IPS-15b (cell line): ENCODE measurements around the gene CAMK1D.

Source experiments
- H3K27me3 ChIP-seq: one replicate; pipeline ENCODE4 v1.6.1; 2013; ENCODE audit warnings: low read length; ENCODE audit not compliant: control insufficient read depth, insufficient read depth
- H3K36me3 ChIP-seq: one replicate; pipeline ENCODE4 v1.6.1; 2013; ENCODE audit warnings: low read length; ENCODE audit not compliant: control insufficient read depth, insufficient read depth
- H3K4me1 ChIP-seq: one replicate; pipeline ENCODE4 v1.6.1; 2013; ENCODE audit warnings: mild to moderate bottlenecking, low read length; ENCODE audit not compliant: control insufficient read depth, insufficient read depth
- H3K4me3 ChIP-seq: one replicate; pipeline ENCODE4 v1.5.1; 2013; ENCODE audit warnings: low read depth, low read length
- H3K9ac ChIP-seq: one replicate; pipeline ENCODE4 v1.6.1; 2013; ENCODE audit warnings: low read depth, mild to moderate bottlenecking, low read length
- H3K9me3 ChIP-seq: one replicate; pipeline ENCODE4 v1.6.1; 2013; ENCODE audit warnings: mild to moderate bottlenecking, low read length; ENCODE audit not compliant: control insufficient read depth, insufficient read depth

The CAMK1D gene

GRCh38 chr10:12381536-12382156 is 32.3 kb downstream of the CAMK1D start:
- Histone ChIP-seq H3K9me3 (no peaks in the 10 kb centered on the region), H3K9ac (no peak overlapping the region), H3K4me3 (no peak overlapping the region), H3K36me3 (no peaks in the 10 kb centered on the region), H3K4me1 (no peaks in the 10 kb centered on the region), H3K27me3 (no peaks in the 10 kb centered on the region)

- Histone ChIP-seq H3K4me3 (no peak overlapping the region), H3K9me3 (no peaks in the 10 kb centered on the region), H3K4me1 (no peaks in the 10 kb centered on the region), H3K36me3 (no peaks in the 10 kb centered on the region), H3K9ac (no peak overlapping the region), H3K27me3 (no peaks in the 10 kb centered on the region)
These were observed 32.8 kb downstream of the CAMK1D start for GRCh38 chr10:12382157-12382548.

GRCh38 chr10:12382956-12383531 is 33.7 kb downstream of the CAMK1D start:
- no peaks in the 10 kb centered on the region for H3K4me1 ChIP-seq

GRCh38 chr10:12384906-12385305 is 35.6 kb downstream of the CAMK1D start:
- Histone ChIP-seq H3K36me3 (no peaks in the 10 kb centered on the region), H3K27me3 (no peaks in the 10 kb centered on the region), H3K4me1 (no peaks in the 10 kb centered on the region), H3K9me3 (no peaks in the 10 kb centered on the region), H3K9ac (no peak overlapping the region), H3K4me3 (no peak overlapping the region)

More at GRCh38 chr10:12382956-12383531, 33.7 kb downstream of the CAMK1D start:
- H3K9me3 ChIP-seq = no peaks in the 10 kb centered on the region
- H3K36me3 ChIP-seq = no peaks in the 10 kb centered on the region
- no peak overlapping the region for H3K9ac ChIP-seq
- H3K27me3 ChIP-seq = no peaks in the 10 kb centered on the region
- H3K4me3 ChIP-seq = no peak overlapping the region

- Histone ChIP-seq H3K27me3 (no peaks in the 10 kb centered on the region), H3K9ac (no peak overlapping the region), H3K4me1 (no peaks in the 10 kb centered on the region), H3K4me3 (no peak overlapping the region), H3K9me3 (no peaks in the 10 kb centered on the region), H3K36me3 (no peaks in the 10 kb centered on the region)
These were observed 38.3 kb downstream of the CAMK1D start for GRCh38 chr10:12387561-12388210.

- no peaks in the 10 kb centered on the region for H3K27me3 ChIP-seq
- no peak overlapping the region for H3K4me3 ChIP-seq
- H3K36me3 ChIP-seq = no peaks in the 10 kb centered on the region
- H3K4me1 ChIP-seq = no peaks in the 10 kb centered on the region
- H3K9me3 ChIP-seq = no peaks in the 10 kb centered on the region
- H3K9ac ChIP-seq = no peak overlapping the region
These were observed 39.3 kb downstream of the CAMK1D start for GRCh38 chr10:12388671-12389070.

- Histone ChIP-seq H3K9ac (no peak overlapping the region), H3K4me1 (no peaks in the 10 kb centered on the region)
These were observed 39.9 kb downstream of the CAMK1D start for GRCh38 chr10:12389154-12389734.

GRCh38 chr10:12390733-12391132 is 41.4 kb downstream of the CAMK1D start:
- Histone ChIP-seq H3K9me3 (no peaks in the 10 kb centered on the region), H3K36me3 (no peaks in the 10 kb centered on the region), H3K27me3 (no peaks in the 10 kb centered on the region), H3K4me1 (no peaks in the 10 kb centered on the region), H3K4me3 (no peak overlapping the region), H3K9ac (no peak overlapping the region)

More at GRCh38 chr10:12389154-12389734, 39.9 kb downstream of the CAMK1D start:
- H3K27me3 ChIP-seq = no peaks in the 10 kb centered on the region
- H3K36me3 ChIP-seq = no peaks in the 10 kb centered on the region
- no peak overlapping the region for H3K4me3 ChIP-seq
- no peaks in the 10 kb centered on the region for H3K9me3 ChIP-seq

GRCh38 chr10:12391206-12391605 is 41.9 kb downstream of the CAMK1D start:
- Histone ChIP-seq H3K27me3 (no peaks in the 10 kb centered on the region), H3K4me1 (no peaks in the 10 kb centered on the region), H3K9me3 (no peaks in the 10 kb centered on the region), H3K9ac (no peak overlapping the region), H3K4me3 (no peak overlapping the region), H3K36me3 (no peaks in the 10 kb centered on the region)

- no peaks in the 10 kb centered on the region for H3K27me3 ChIP-seq
- no peaks in the 10 kb centered on the region for H3K36me3 ChIP-seq
- H3K9me3 ChIP-seq = no peaks in the 10 kb centered on the region
- H3K4me3 ChIP-seq = no peak overlapping the region
- no peaks in the 10 kb centered on the region for H3K4me1 ChIP-seq
- no peak overlapping the region for H3K9ac ChIP-seq
These were observed 44.5 kb downstream of the CAMK1D start for GRCh38 chr10:12393831-12394230.

GRCh38 chr10:12394241-12395033 is 45.1 kb downstream of the CAMK1D start:
- H3K4me3 ChIP-seq = no peak overlapping the region
- H3K36me3 ChIP-seq = no peaks in the 10 kb centered on the region
- no peak overlapping the region for H3K9ac ChIP-seq
- H3K9me3 ChIP-seq = no peaks in the 10 kb centered on the region
- H3K4me1 ChIP-seq = no peaks in the 10 kb centered on the region
- H3K27me3 ChIP-seq = no peaks in the 10 kb centered on the region
